ENCODE results near the gene ACBD4.

- no peak for TF ChIP-seq POLR2A (IDR thresholded peaks at IDR 0.05)
- TF ChIP-seq, protein P1, sequence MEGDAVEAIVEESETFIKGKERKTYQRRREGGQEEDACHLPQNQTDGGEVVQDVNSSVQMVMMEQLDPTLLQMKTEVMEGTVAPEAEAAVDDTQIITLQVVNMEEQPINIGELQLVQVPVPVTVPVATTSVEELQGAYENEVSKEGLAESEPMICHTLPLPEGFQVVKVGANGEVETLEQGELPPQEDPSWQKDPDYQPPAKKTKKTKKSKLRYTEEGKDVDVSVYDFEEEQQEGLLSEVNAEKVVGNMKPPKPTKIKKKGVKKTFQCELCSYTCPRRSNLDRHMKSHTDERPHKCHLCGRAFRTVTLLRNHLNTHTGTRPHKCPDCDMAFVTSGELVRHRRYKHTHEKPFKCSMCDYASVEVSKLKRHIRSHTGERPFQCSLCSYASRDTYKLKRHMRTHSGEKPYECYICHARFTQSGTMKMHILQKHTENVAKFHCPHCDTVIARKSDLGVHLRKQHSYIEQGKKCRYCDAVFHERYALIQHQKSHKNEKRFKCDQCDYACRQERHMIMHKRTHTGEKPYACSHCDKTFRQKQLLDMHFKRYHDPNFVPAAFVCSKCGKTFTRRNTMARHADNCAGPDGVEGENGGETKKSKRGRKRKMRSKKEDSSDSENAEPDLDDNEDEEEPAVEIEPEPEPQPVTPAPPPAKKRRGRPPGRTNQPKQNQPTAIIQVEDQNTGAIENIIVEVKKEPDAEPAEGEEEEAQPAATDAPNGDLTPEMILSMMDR (IDR thresholded peaks at IDR 0.05), result no peak
Measured at GRCh38 chr17:45143767-45144198, 8.3 kb downstream of the ACBD4 start.
